Esophagus squamous epithelium (tissue), 4 donors: ENCODE results near the gene SLC35F3.

Experiments
- CTCF ChIP-seq, 6 experiments: fragments of 450-650 bp in 4 of 6; fragments of 200-600 bp in 2 of 6; sonication (generic) in 2 of 6; IDR thresholded peaks; one replicate each; pipeline ENCODE4 v1.5.1; 2016 to 2019; ENCODE audit warnings: antibody characterized with exemption in 6 of 6, mild to moderate bottlenecking in 4 of 6, moderate library complexity in 4 of 6
- POLR2A ChIP-seq, 4 donors: fragments of 450-650 bp; IDR thresholded peaks; one replicate each; pipeline ENCODE4 v1.6.1; 2017; ENCODE audit warnings: antibody characterized with exemption in 4 of 4, mild to moderate bottlenecking in 4 of 4, moderate library complexity in 3 of 4

GRCh38 chr1:234281826-234282489, 377.5 kb downstream of the SLC35F3 start:
- no peak for TF ChIP-seq CTCF (IDR thresholded peaks at IDR 0.05)
- no peak for TF ChIP-seq POLR2A (IDR thresholded peaks at IDR 0.05)
